Effector memory CD8-positive, alpha-beta T cell (primary cell): ENCODE data around the gene ATP6V1F.
A peak's percentile ranks its signal among the peaks of the same experiment; 100 is the strongest.
"Not testable (repeated sequence)": the region's sequence is repeated elsewhere in the genome, so short reads cannot be mapped to it uniquely, and the experiment has no call there.

Source experiments
- ATAC-seq: fragments of 150-1000 bp; cut with Tn5 transposase; replicated peaks from 2 replicates; pipeline ENCODE4 v1.10.0; 2021; ENCODE audit warnings: mild to moderate bottlenecking, moderate library complexity
- DNase-seq, 3 experiments: peaks; one replicate each; pipeline ENCODE4 v3.0.0; 2021
- H3K27ac Mint-ChIP-seq, 2 donors: one replicate each; pipeline ENCODE4 v1.8.0; 2022; ENCODE audit warnings: mild to moderate bottlenecking in 2 of 2, mixed read lengths in 2 of 2, moderate library complexity in 2 of 2
- H3K27me3 Mint-ChIP-seq, 2 donors: one replicate each; pipeline ENCODE4 v1.8.0; 2022; ENCODE audit warnings: mixed read lengths in 2 of 2
- H3K36me3 Mint-ChIP-seq: one replicate; pipeline ENCODE4 v1.8.0; 2022; ENCODE audit warnings: mild to moderate bottlenecking, moderate library complexity, mixed read lengths; ENCODE audit not compliant: insufficient read depth
- H3K4me1 Mint-ChIP-seq, 2 donors: one replicate each; pipeline ENCODE4 v1.8.0; 2022; ENCODE audit warnings: low read depth in 2 of 2, mixed read lengths in 2 of 2
- H3K4me3 Mint-ChIP-seq, 2 donors: one replicate each; pipeline ENCODE4 v1.8.0; 2022; ENCODE audit warnings: mild to moderate bottlenecking in 2 of 2, mixed read lengths in 2 of 2, moderate library complexity in 2 of 2
- H3K9me3 Mint-ChIP-seq, 2 donors: one replicate each; pipeline ENCODE4 v1.8.0; 2022; ENCODE audit warnings: mixed read lengths in 2 of 2

Gene ATP6V1F

DNA sequence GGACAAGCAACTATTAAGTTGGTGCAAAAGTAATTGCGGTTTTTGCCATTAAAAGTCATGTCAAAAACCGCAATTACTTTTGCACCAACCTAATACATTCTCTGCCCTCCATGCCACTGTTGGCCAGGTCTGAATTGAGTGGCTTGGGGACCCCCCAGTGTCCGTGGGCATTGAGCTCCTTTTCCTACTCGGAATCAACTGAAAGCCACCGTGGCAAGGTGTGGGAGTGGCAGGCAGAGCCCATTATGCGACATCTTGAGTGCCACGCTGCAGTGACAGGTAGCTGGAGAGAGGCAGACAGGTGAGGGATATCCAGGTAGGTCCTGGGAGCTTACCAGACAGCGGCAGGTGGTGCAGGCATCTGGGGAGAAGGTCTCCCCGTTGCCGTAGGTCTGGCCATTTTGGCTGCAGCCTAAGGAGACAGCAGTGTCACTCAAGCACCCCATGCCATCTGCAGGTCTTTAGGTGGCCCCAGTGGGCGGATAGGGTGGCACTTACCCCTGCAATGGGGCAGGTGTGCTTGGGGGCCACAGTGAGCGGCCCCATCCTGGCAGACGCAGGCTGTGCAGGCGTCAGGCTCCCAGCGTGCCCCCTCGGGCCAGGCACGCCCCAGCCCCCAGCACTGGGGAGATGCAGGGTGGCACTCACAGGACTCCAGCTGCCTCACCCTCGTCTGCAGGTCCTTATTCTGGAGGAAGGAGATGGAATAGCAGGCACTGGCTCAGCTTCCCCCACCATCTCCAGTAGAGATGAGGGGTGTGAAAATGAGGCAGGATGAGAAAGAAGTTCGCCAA is 44.3 kb downstream of the ATP6V1F start:
- Mint-ChIP-seq H3K4me1 (peaks cover 6% of the 10 kb centered on the region in 2 donors), H3K36me3 (peaks cover 3% of the 10 kb centered on the region), H3K27ac (no peak overlapping the region), H3K4me3 (no peak overlapping the region), H3K27me3 (peaks cover 52 to 97% of the 10 kb centered on the region in 2 donors), H3K9me3 (no peaks in the 10 kb centered on the region)
- DNase-seq (no peak), ATAC-seq (no peak)

DNA sequence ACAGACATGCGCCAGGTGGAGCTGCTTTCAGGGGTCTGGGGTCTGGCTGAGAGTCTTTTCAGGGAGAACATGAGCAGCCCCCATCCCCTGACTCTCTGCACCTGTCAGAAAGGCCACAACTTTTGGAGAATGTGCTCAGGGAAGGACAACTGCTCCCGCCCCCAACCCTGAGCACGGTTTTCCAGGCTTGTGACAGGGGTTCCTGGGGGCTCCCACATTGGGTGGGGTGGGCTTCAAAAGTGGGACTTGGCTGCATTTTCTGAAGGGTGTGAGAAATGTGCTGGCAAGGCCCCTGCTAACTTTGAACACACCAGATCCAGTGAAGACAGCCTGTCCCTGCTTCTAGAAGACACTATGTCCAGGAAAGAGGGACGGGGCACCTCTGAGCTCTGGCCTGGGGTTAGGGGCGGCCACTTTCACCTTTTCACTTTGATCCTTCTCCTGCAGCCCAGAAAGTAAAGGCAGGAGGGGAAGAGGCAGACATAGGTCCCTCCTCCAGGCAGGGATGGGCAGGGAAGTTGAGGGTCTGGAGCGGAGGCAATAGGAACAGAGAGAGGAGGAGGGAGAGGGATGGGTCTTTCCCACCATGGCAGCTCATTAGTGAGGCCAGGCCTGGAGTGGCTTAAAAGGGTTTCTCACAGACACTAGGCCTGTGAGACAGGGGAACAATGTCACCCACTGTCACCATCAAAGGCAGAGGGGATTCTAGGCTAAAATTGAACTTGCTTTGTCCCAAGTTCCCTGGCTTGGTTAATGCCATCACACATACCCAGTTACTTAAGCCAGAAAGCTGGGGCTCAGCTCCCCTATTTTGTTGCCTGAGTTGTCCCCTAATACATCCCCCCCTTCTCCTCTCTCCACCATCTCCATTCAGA is 46.3 kb downstream of the ATP6V1F start:
- no peaks in the 10 kb centered on the region for H3K36me3 Mint-ChIP-seq
- no peaks in the 10 kb centered on the region for H3K9me3 Mint-ChIP-seq
- ATAC-seq (no peak), DNase-seq (no peak)
- no peak overlapping the region for H3K27ac Mint-ChIP-seq
- H3K4me1 Mint-ChIP-seq: peaks cover 6 to 7% of the 10 kb centered on the region in 2 donors
- H3K4me3 Mint-ChIP-seq: no peak overlapping the region
- peaks cover 53 to 99% of the 10 kb centered on the region in 2 donors for H3K27me3 Mint-ChIP-seq

DNA sequence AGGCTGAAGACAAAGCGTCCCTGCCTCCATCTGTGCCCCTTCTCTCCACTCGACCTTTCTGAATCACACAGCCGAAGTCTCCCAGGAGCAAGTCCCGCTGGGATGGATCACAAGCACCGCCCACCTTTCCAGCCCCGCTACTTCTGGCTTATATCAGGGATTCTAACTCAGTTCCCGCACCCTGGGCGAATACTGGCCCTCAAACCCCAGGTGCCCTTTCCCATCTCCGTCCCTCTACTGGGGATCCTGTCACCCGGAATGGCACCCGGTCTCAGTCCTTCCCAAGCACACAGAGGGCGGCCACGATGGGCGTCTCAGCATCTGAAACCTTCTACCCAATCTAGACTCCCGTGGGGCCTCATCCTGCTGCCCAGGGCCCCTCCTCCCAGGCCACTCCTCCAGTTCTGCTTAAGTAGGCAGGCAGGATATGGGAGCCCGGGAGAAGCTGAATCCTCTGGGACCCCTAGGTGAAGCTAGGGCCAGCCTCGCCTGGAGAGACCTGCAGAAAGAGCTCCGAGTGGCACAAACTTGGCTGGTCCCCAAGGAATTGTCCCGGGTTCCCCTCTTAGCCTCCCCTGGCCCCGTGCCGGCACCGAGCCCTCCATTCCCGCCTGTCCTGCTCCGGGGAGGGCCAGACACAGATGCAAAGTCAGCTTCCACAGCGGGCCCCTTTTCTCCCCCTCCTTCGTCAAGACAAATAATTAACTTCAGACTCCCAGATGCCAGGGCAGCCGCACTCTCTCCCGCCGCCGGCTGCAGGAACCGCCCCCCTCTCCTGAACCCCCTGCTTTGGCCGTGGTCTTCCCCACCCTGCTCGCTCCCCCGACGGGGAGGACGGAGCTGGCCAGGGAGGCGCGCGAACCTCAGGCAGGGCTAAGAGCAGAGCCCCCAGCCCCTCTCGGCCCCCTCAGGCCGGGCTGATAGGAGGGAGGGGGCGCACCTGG is 47.2 kb downstream of the ATP6V1F start:
- peaks cover 60 to 99% of the 10 kb centered on the region in 2 donors for H3K27me3 Mint-ChIP-seq
- ATAC-seq (no peak), DNase-seq (no peak)
- peaks cover 4 to 5% of the 10 kb centered on the region in 2 donors for H3K4me1 Mint-ChIP-seq
- H3K36me3 Mint-ChIP-seq: no peaks in the 10 kb centered on the region
- H3K27ac Mint-ChIP-seq: no peak overlapping the region
- H3K9me3 Mint-ChIP-seq: no peaks in the 10 kb centered on the region
- no peak overlapping the region for H3K4me3 Mint-ChIP-seq

GRCh38 chr7:128910569-128910945 is 47.9 kb downstream of the ATP6V1F start, which contains the start of gene KCP:
Gene KCP, minus strand, starts transcription at chr7:128910709. Its CDS starts 33 bp downstream, at chr7:128910676.
- Mint-ChIP-seq H3K9me3 (no peaks in the 10 kb centered on the region), H3K4me1 (peaks cover 4 to 9% of the 10 kb centered on the region in 2 donors), H3K4me3 (no peak within 1 kb of the TSS), H3K27me3 (peaks cover 65 to 99% of the 10 kb centered on the region in 2 donors), H3K27ac (no peak within 1 kb of the TSS), H3K36me3 (no peaks in the 10 kb centered on the region)
- DNase-seq (no peak), ATAC-seq (no peak)

DNA sequence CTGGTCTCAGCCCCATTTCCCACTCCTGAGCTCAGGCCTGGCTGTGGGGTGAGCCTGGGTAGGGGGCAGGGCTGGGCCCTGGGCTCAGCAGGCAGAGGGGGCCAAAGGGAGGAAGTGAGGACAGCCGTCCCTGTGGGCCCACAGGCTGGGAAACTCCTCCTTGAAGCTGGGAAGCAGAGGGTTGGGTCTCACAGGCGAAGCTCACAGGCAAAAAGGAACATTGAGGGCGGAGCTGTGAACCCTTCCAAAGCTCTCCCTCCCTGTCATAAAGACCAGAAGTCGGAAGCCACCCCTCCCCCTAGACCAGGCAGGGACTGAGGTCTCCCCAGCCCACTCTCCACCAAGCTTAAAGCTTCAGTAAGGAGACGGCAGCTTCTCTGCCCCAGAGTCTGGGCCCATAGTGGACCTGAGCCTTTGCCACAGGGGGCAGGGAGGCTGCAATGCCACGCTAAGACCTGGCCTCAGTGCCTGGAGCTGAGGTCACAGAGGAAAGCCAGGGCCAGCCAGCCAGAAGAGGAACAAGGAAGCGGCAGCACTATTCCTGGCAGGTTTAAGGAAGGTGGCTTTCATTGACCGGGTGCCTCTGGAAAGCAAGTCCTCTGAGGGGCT is 48.9 kb downstream of the ATP6V1F start:
- H3K9me3 Mint-ChIP-seq: no peaks in the 10 kb centered on the region
- H3K4me3 Mint-ChIP-seq: no peak overlapping the region
- DNase-seq (no peak), ATAC-seq (no peak)
- peak overlapping the region in 1 of 2 donors; percentile 38 for H3K27ac Mint-ChIP-seq
- H3K36me3 Mint-ChIP-seq: no peaks in the 10 kb centered on the region
- H3K4me1 Mint-ChIP-seq: peaks cover 4 to 9% of the 10 kb centered on the region in 2 donors
- H3K27me3 Mint-ChIP-seq: peaks cover 62 to 97% of the 10 kb centered on the region in 2 donors

- Mint-ChIP-seq H3K4me3 (no peak overlapping the region), H3K27me3 (peaks cover 69 to 97% of the 10 kb centered on the region in 2 donors), H3K9me3 (no peaks in the 10 kb centered on the region), H3K27ac (peak overlapping the region in 1 of 2 donors; percentile 38), H3K36me3 (no peaks in the 10 kb centered on the region), H3K4me1 (peaks cover 4 to 9% of the 10 kb centered on the region in 2 donors)
- ATAC-seq (no peak), DNase-seq (no peak)
These were observed 49.6 kb downstream of the ATP6V1F start for GRCh38 chr7:128912281-128912680.

- not testable (repeated sequence) for H3K36me3 Mint-ChIP-seq, H3K27ac Mint-ChIP-seq, ATAC-seq, H3K4me3 Mint-ChIP-seq, DNase-seq, H3K9me3 Mint-ChIP-seq, H3K4me1 Mint-ChIP-seq
- peaks cover 70 to 97% of the 10 kb centered on the region in 2 donors for H3K27me3 Mint-ChIP-seq
These were observed 50.2 kb downstream of the ATP6V1F start for GRCh38 chr7:128912709-128913495.

- Mint-ChIP-seq H3K4me3 (peak overlapping the region in 1 of 2 donors; percentile 47), H3K36me3 (no peaks in the 10 kb centered on the region), H3K27me3 (peaks cover 73 to 97% of the 10 kb centered on the region in 2 donors), H3K9me3 (no peaks in the 10 kb centered on the region), H3K27ac (no peak overlapping the region), H3K4me1 (peaks cover 4 to 9% of the 10 kb centered on the region in 2 donors)
- ATAC-seq: no peak
- no peak for DNase-seq
These were observed 51.4 kb downstream of the ATP6V1F start for GRCh38 chr7:128913870-128914565.

DNA sequence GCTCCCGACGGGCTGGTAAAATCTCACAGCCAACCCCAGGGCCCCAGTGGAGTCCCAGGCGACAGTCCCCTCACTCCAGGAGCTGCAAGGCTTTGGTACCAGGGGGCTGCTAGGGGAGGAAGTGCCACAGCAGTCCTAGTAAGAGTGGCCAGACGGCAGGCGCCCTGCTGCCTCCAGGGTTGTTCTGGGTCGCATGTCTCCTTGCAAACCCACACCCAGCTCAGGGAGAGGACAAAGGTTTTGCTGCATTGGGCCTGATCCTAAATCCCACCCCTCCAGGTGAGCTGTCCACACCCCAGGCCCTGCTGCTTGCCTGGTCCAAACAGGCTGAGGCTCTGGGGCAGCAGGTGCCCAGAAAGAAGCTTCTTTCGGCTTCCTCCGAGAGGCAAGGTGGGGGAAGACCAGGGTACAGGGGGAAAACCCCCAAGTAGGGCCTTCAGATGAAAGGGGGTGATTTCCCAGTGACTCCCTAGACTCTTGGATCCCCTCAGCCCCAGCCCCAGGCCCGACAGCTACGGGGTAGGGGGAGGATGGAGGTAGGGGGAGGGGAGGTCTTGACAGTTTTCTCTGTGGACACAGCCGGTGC is 52.0 kb downstream of the ATP6V1F start:
- DNase-seq (no peak), ATAC-seq (peak; percentile 64)
- Mint-ChIP-seq H3K4me1 (peaks cover 4 to 7% of the 10 kb centered on the region in 2 donors), H3K27ac (no peak overlapping the region), H3K4me3 (peak overlapping the region in 1 of 2 donors; percentile 11), H3K27me3 (peaks cover 72 to 91% of the 10 kb centered on the region in 2 donors), H3K36me3 (no peaks in the 10 kb centered on the region), H3K9me3 (no peaks in the 10 kb centered on the region)

DNA sequence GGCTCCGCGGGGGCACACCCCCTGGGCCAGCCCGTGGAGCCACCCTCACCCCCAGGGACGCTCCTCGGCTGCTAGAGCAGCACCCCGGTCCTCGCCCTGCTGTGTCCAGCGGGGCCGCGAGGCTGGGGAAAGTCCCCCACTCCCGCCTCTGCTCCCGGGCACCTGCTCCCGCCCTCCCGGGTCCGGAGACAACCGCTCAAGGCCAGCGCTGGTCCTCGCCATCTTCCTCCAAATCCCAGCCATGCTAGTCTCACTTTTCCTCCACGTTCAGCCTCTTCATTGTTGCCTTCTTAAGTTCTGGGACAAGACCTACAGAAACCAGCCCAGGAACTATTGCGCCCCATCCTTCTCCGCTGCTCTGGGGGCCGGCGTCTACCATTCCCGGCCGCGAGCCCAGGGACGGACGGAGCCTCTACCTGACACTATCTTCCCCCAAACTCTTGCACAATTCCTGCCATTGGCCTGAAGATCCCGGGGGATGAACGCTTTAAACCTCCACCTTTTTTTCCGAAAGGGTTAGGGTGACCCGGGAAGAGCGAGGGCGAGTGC is 52.7 kb downstream of the ATP6V1F start:
- Mint-ChIP-seq H3K27ac (peak overlapping the region; percentile 30 to 35), H3K4me3 (peak overlapping the region; percentile 48 to 68), H3K4me1 (peaks cover 4 to 7% of the 10 kb centered on the region in 2 donors), H3K27me3 (peaks cover 68 to 88% of the 10 kb centered on the region in 2 donors), H3K36me3 (no peaks in the 10 kb centered on the region), H3K9me3 (no peaks in the 10 kb centered on the region)
- DNase-seq (no peak), ATAC-seq (peak; percentile 19)
